ENCODE data around the gene CRYGB. TPM values are rescaled to one million over a fixed set of nuclear protein-coding genes. Genes with fewer than 3 reads are reported as not detected.

Gene CRYGB
- total and polyA plus RNA-seq, 8 donors, result not detected

GRCh38 chr2:208097313-208097712, 48.6 kb downstream of the CRYGB start:
- no peak for TF ChIP-seq CTCF (IDR thresholded peaks at IDR 0.05)
- Histone ChIP-seq H3K27ac (no peak overlapping the region), H3K9me3 (no peaks in the 10 kb centered on the region), H3K36me3 (no peaks in the 10 kb centered on the region), H3K4me3 (no peak overlapping the region), H3K4me1 (no peaks in the 10 kb centered on the region), H3K27me3 (no peaks in the 10 kb centered on the region)
- intact Hi-C loops (cut with DNase I), result no loop called here
- WGBS, 2 donors, result 51 to 57% methylated on average over 3 of the region's 3 CpGs
- DNase-seq (no peak), ATAC-seq (no peak), FAIRE-seq (no peak)

- no peaks in the 10 kb centered on the region for H3K9me3 ChIP-seq
- no peak overlapping the region for H3K27ac ChIP-seq
- 74 to 86% methylated on average over 3 of the region's 3 CpGs for WGBS, 2 donors
- no peak overlapping the region for H3K4me3 ChIP-seq
- no peaks in the 10 kb centered on the region for H3K36me3 ChIP-seq
- intact Hi-C loops (cut with DNase I), result no loop called here
- H3K4me1 ChIP-seq, result no peaks in the 10 kb centered on the region
- no peak for FAIRE-seq
- no peaks in the 10 kb centered on the region for H3K27me3 ChIP-seq
- TF ChIP-seq CTCF (IDR thresholded peaks at IDR 0.05), result no peak
- DNase-seq, result no peak
- ATAC-seq, result no peak
These were observed 49.9 kb downstream of the CRYGB start for GRCh38 chr2:208096080-208096479.

- intact Hi-C loops (cut with DNase I), result no loop called here
- DNase-seq (no peak), FAIRE-seq (no peak), ATAC-seq (no peak)
- Histone ChIP-seq H3K4me1 (no peaks in the 10 kb centered on the region), H3K4me3 (no peak overlapping the region), H3K36me3 (no peaks in the 10 kb centered on the region), H3K27me3 (no peaks in the 10 kb centered on the region), H3K9me3 (no peaks in the 10 kb centered on the region), H3K27ac (no peak overlapping the region)
- no peak for TF ChIP-seq CTCF (IDR thresholded peaks at IDR 0.05)
These were observed 52.8 kb downstream of the CRYGB start for GRCh38 chr2:208093128-208093527.

Other genes with a start within 250 kb of the CRYGB start
- 10 to 100 TPM in 1 of 6 donors, 1 to 10 TPM in 5; 4.6 to 10.2 (median 5.4) TPM for gene PLEKHM3, start 120.6 kb downstream of the CRYGB start, total RNA-seq
- 1 to 10 TPM; 3.0 to 5.6 TPM for gene PLEKHM3, start 120.6 kb downstream of the CRYGB start, polyA plus RNA-seq
- not detected for gene CRYGD, start 21.6 kb downstream of the CRYGB start, total RNA-seq
- under 1 TPM in 1 of 2 donors, not detected in 1; 0.28 TPM for gene CRYGD, start 21.6 kb downstream of the CRYGB start, polyA plus RNA-seq
- not detected for gene CRYGC, start 16.3 kb downstream of the CRYGB start, total RNA-seq
- not detected for gene CRYGC, start 16.3 kb downstream of the CRYGB start, polyA plus RNA-seq
- gene CRYGA, start 17.4 kb upstream of the CRYGB start, total RNA-seq, result not detected
- gene CRYGA, start 17.4 kb upstream of the CRYGB start, polyA plus RNA-seq, result not detected
- gene C2orf80, start 43.9 kb upstream of the CRYGB start, total RNA-seq, result not detected
- not detected for gene C2orf80, start 43.9 kb upstream of the CRYGB start, polyA plus RNA-seq
- gene IDH1, start 108.9 kb upstream of the CRYGB start, total RNA-seq, result 10 to 100 TPM; 16.7 to 57.8 (median 43.1) TPM
- gene IDH1, start 108.9 kb upstream of the CRYGB start, polyA plus RNA-seq, result 10 to 100 TPM; 14.2 to 24.5 TPM
- 10 to 100 TPM; 11.5 to 16.1 (median 14.2) TPM for gene PIKFYVE, start 120.1 kb upstream of the CRYGB start, total RNA-seq
- gene PIKFYVE, start 120.1 kb upstream of the CRYGB start, polyA plus RNA-seq, result 1 to 10 TPM; 6.0 to 7.3 TPM